GM23248 (cell line): ENCODE results near the gene CA5A.
"Not testable (repeated sequence)": the region's sequence is repeated elsewhere in the genome, so short reads cannot be mapped to it uniquely, and the experiment has no call there.

Experiments
- EZH2 ChIP-seq: fragments of 200-600 bp; sonication (generic); IDR thresholded peaks from 2 replicates; pipeline ENCODE4 v1.6.1; 2018; ENCODE audit warnings: antibody characterized with exemption, mild to moderate bottlenecking; ENCODE audit not compliant: insufficient read depth, poor library complexity, severe bottlenecking
- EZH2phosphoT487 ChIP-seq: fragments of 200-600 bp; sonication (generic); IDR thresholded peaks from 2 replicates; pipeline ENCODE4 v1.6.1; 2018; ENCODE audit warnings: antibody characterized with exemption, moderate library complexity, mild to moderate bottlenecking, low read depth; ENCODE audit not compliant: insufficient read depth

- TF ChIP-seq EZH2phosphoT487, EZH2: not testable (repeated sequence)
Observed at GRCh38 chr16:87904963-87905362, 31.4 kb downstream of the CA5A start.
